NCI-H1436 treated with DMSO at 0.1 percent for 48 hours (cell line): ENCODE data around the gene STAT5A.
"Not testable (repeated sequence)": the region's sequence is repeated elsewhere in the genome, so short reads cannot be mapped to it uniquely, and the experiment has no call there.

ENCODE experiments used
- DNase-seq: peaks from one replicate; lab custom pipeline; 2025; lab: John Stamatoyannopoulos, UW

Gene STAT5A

DNA sequence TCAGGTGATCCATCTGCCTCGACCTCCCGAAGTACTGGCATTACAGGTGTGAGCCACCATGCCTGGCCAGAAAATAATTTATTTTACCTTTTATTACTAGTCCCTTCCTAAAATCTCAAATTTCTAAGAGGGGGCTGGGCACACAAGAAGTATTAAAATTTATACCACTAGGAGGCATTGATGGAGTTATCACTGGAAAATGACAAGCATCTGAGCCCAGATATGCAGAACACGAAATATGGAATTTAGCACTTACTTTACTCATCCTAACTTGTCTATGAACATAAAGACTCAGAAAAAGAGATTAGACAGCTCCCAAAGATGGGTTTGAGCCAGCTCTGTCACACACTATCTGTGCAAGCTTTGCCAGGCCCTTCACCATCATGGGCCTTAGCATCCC lies 46.4 kb downstream of the STAT5A start:
- no peak for DNase-seq

DNA sequence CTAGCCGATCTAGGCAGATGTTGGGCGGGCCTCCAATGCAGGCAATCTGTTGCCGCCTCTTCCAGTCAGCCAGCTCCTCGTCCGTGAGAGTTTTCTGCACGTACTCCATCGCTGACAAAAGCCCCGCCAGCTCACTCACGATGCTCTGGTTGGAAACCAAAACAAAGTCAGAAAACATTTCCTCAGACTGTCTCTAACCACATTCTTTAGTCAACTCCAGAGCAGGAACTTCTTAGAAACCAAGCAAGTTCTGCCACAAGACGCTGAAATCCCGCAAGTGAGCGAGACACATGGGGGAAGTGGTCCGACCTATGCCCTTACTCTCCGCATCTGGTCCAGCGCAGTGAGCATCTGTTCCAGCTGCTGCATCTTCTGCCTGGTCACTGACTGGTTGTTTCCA lies 49.1 kb downstream of the STAT5A start:
- no peak for DNase-seq

DNA sequence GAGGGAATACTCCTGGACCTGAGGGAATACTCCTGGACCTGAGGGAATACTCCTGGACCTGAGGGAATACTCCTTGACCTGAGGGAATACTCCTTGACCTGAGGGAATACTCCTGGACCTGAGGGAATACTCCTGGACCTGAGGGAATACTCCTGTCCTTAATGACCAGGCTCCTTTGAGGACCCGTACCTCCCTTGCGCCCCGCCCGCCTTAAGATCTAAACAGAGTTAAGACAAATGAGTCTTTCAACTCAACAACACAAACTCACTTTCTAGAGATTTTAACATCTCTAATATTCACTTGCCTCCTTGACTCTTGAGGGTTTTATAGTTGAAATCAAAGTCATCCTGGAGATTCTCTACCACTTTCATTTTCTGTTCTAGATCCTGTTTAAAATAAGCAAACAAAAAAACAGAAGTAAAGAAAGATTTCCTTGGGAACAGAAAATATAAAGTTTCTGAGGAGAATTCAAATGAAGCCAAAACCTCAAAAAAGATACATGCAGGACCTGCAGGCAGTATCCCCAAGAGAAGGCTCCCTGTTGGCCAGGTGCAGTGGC lies 50.2 kb downstream of the STAT5A start:
- DNase-seq = no peak

DNA sequence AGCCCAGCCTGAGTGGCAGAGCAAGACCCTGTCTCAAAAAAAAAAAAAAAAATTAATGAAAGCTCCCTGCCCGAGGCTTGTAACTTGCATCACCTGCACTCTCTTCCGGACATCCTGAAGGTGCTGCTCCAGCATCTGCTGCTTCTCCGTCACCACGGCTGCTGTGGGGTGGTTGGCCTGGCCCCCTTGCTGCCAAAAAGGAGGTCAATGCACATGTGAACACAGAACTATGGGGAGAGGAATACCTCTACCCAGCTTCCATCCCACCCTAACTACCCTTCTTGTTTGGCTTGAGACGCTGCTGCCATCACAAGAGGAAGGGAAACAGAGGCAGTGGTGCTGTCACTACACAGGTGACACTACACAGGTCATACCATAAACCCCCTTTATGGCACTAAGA lies 50.9 kb downstream of the STAT5A start:
- DNase-seq = no peak

DNA sequence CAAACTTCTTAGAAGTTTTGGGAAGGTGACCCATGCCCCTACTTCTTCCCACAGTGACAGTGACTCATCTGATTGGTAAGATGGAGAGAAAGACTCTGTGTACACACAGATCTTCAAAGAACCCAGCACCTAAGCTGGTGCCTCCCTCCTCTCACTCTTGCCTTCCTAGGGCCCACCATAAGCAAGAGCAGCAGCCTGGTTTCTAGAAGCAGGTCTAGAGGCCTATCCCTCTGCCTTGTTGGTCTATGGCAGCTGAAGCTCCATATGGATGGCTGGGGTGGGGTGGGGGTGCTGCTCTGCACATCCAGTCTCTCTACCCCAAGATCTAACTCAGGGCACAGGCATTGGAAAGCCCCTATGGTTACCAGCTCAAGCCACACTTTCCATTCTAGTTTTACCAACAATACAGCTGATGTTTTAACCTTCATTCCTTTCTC lies 52.4 kb downstream of the STAT5A start:
- DNase-seq = no peak

DNA sequence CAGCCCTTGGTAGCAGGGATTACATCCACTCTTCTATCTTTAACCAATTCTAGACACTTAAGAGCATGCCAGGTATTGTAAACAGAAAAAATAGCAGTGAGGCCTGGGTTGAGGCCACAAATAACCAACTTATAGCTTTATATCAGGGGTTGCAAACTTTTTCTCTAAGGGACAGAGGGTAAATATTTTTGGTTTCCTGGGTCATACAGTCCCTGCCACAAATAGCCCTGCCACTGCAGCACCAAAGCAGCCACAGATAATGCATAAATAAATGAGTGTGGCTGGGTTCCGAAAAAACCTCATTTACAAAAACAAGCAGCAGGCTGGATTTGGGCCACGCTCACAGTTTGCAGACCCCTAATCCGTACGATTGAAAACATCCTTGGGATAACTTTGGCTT lies 53.3 kb downstream of the STAT5A start:
- DNase-seq = no peak

DNA sequence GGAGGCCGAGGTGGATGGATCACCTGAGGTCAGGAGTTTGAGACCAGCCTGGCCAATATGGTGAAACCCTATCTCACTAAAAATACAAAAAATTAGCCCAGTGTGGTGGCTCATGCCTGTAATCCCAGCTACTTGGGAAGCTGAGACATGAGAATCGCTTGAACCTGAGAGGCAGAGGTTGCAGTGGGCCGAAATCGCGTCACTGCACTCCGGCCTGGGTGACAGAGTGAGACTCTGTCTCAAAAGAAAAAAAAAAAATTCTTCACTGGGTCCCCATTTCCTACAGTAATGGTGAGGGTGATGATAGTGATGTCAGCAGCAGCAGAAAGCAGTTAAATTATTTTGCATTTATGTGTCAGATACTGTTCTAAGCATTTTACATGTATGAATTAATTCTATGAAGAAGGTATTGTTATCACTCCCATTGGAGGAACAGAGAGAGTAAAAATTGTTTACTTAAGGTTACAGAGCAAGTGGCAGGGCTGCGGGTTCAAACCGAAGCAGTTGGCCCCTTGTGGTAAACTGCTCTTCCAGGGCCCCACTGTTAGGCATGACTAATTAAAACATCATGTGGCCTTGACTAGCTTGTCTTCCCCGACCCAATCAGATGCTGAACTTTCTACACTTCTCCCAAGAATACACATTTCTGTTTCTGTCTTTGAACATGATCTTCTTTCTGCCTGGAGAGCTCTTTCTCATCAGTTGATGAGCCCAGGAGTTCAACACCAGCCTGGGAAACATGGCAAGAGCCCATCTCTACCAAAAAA lies 54.1 kb downstream of the STAT5A start:
- no peak for DNase-seq

DNA sequence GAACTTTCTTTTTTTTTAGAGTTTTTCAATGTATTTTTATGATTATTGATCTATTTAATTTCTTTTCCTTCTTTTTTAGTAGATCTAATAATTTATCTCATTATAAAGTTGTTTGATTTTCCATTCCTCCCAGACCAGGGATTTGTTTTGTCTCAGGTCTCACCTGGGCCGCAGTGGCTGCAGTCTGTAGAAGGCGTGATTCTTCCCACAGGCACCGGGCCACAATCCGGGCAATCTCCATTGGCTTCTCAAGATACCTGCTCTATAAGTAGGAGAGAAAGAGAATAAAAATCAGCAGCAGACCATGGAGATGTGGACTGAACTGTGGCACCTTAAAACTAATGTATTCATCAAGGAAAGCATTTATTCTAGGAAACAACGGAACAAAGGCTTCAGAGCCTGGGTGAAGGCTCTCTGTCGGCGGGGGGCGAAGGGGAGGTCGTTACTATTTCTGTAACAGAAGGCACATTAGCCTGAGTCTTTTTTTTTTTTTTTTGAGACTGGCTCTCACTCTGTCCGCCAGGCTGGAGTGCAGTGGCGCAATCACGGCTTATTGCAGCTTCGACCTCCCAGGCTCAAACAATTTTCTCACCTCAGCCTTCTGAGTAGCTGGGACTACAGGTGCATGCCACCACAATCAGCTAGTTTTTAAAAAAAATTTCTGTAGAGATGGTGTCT lies 57.2 kb downstream of the STAT5A start:
- no peak for DNase-seq

DNA sequence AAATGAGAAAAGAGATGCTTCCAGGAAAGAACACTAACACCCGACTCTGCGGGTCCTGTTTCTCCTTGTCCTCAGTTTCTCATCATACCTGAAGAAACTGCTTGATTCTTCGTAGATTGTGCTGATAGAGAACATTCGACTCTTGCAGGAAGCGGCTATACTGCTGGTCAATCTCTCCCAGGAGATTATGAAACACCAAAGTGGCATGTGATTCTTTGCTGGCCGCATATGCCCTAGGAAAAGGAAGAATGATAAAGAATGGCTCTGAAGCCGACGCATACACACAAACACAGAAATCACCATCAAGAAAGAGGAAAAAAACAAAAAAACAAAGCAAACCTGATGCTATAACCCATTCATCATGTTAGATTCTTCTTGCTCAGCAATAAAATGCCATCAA lies 58.2 kb downstream of the STAT5A start:
- DNase-seq = no peak

DNA sequence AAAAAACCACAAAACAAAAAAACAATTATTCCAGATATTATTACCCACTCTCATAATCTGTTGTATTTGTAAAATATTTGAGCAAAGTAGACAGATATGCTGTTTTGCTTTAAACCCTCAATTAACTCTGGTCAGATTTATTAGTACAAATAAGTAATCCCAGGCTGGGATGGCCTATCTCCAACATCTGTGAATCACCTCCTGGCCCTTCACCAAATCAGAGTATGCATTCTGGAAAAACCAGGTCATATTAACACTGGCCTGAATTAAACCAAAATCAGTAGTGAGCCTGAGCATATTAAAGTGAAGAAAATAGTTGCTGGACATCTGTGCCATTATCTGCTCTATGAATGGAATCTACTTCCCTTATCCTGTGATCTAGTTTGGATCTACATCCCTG lies 58.9 kb downstream of the STAT5A start:
- DNase-seq = no peak

DNA sequence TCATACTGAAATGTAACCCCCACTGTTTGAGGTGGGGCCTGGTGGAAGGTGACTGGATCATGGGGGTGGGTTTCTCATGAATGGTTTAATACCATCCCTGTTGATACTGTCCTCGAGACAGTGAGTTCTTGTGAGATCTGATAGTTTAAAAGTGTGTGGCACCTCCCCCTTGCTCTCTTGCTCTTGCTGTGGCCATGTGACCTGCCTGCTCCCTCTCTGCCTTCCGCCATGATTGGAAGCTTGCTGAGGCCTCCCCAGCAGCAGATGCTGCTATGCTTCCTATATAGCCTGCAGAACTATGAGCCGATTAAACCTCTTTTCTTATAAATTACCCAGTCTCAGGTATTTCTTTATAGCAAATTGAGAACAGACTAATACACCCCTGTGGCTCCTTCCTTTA lies 59.3 kb downstream of the STAT5A start:
- no peak for DNase-seq

DNA sequence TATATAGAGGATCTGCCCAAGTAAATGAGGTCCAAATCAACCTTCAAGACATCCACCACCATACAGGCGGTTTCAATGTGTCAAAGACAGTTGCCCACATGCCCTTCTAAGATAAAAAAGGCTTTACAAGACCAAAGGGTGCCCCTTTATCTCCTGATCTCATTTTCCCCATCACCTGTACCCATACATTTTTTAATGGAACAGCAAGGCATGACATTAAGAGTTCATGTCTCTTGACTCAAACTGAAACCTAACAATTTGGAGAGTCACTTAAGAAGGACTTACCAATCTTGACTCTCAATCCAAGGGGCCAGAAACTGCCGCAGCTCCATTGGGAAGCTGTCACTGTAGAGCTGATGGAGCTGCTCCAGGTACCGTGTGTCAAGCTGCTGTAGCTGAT lies 59.8 kb downstream of the STAT5A start:
- DNase-seq = no peak

DNA sequence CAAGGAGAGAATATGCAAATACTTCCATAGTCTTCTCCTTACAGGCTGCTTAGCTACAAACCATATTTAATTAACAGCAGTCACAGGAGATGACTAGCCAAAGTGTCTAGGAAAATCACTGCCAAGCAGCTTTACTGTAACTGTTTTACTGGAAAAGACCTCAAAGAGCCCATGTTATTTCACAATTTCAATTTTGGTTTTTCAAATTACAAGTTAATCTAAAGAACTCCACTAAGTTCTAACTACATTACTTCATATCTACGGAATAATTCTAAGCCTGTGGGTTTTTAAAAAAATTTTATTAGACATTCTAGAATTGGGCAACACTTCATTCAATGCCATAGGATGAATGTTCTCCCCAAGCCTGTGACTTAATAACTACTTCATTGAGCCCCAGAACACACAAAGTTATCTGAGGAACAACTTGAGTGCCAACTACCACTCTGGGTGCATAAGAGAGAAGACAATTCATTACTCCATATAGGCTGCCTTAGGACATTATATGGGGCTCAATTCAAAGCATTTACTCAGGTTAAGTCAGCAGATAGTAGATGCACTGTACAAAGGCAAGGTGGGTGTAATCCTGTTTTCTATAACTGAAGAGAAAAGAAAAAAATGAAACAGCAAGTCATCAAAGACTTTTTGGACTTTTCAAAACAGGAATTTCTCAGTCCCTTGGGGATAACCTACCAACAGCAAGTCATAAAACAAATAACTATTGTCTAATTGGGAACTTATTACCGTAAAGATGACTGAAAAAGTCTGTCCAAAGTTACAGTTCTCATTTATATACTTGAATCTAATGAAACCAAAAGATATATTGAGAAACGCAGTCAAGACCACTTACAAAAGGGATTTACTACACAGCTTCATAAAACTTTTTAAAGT lies 66.9 kb downstream of the STAT5A start:
- DNase-seq = no peak

DNA sequence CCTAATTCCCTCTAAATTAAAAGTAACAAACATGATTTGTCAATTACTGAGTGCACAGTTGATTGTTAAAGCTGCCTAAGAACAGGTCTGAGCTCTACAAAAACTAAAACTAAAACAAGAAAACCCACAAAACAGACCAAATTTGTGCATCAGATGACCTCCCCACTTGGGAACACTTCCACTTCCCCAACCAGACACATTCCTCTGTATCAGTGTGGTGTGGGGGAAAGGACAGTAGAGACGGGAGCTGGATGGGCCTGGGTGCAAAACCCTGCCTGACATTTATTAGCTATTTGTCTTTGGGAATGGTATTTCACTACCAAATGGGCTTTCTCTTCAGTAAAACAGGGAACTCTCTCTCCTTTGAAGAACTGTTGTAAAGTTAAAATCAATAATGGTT lies 70.1 kb downstream of the STAT5A start:
- no peak for DNase-seq

DNA sequence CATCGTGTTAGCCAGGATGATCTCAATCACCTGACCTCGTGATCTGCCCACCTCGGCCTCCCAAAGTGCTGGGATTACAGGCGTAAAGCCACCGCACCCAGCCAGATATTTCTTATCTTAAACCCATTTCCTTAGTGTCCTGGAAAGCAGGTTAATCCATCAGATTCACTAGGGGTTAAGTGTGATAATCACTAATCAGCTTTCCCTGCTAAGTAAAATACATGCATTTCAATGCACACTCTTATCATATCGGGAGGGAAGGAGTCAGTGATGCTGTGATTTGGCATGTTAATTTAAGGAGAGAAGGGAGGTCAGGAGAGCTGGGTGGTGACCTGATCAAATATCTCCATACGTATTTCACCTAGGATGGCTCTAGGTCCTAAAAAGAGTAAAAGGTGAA lies 70.8 kb downstream of the STAT5A start:
- no peak for DNase-seq

DNA sequence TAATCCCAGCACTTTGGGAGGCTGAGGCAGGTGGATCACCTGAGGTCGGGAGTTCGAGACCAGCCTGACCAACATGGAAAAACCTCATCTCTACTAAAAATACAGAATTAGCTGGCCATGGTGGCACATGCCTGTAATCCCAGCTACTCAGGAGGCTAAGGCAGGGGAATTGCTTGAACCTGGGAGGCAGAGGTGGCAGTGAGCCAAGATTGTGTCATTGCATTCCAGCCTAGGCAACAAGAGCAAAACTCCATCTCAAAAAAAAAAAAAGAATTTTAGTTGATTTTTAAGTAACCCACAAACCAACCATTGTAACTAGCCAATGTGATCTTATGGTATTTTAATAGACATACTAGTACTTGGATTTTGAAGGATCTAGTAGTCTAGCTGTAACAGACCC lies 72.1 kb downstream of the STAT5A start:
- not testable (repeated sequence) for DNase-seq
